Gastrocnemius medialis (tissue), 4 donors: ENCODE measurements around the gene RYK.

Source experiments
- POLR2A ChIP-seq, 2 donors: fragments of 450-650 bp; IDR thresholded peaks; one replicate each; pipeline ENCODE4 v1.6.1; 2017; ENCODE audit warnings: antibody characterized with exemption in 2 of 2, mild to moderate bottlenecking in 2 of 2, moderate library complexity in 2 of 2
- TF ChIP-seq, protein P1 (sequence below), 5 experiments: fragments of 450-650 bp in 3 of 5; fragments of 200-600 bp in 2 of 5; sonication (generic) in 2 of 5; IDR thresholded peaks in 4 of 5; conservative IDR thresholded peaks in 1 of 5; 1 replicate in 4 of 5; 2 replicates in 1 of 5; pipeline ENCODE4 v1.5.1; 2016 to 2019; ENCODE audit warnings: antibody characterized with exemption in 5 of 5, mild to moderate bottlenecking in 3 of 5, moderate library complexity in 3 of 5

- TF ChIP-seq, protein P1, sequence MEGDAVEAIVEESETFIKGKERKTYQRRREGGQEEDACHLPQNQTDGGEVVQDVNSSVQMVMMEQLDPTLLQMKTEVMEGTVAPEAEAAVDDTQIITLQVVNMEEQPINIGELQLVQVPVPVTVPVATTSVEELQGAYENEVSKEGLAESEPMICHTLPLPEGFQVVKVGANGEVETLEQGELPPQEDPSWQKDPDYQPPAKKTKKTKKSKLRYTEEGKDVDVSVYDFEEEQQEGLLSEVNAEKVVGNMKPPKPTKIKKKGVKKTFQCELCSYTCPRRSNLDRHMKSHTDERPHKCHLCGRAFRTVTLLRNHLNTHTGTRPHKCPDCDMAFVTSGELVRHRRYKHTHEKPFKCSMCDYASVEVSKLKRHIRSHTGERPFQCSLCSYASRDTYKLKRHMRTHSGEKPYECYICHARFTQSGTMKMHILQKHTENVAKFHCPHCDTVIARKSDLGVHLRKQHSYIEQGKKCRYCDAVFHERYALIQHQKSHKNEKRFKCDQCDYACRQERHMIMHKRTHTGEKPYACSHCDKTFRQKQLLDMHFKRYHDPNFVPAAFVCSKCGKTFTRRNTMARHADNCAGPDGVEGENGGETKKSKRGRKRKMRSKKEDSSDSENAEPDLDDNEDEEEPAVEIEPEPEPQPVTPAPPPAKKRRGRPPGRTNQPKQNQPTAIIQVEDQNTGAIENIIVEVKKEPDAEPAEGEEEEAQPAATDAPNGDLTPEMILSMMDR (IDR thresholded peaks at IDR 0.05 in 4 of 5, conservative IDR thresholded peaks at IDR 0.05 in 1 of 5): no peak
- no peak for TF ChIP-seq POLR2A (IDR thresholded peaks at IDR 0.05)
Observed at GRCh38 chr3:134237454-134238145, 13.1 kb downstream of the RYK start.
